ENCODE data around the gene SGCA. TPM values are rescaled to one million over a fixed set of nuclear protein-coding genes. Genes with fewer than 3 reads are reported as not detected.

The SGCA gene
- total RNA-seq, 4 donors from 2014 or later = 2.1 to 5.8 (median 4.0) TPM

- Histone ChIP-seq H3K27ac (no peak overlapping the region), H3K36me3 (no peaks in the 10 kb centered on the region), H3K27me3 (no peaks in the 10 kb centered on the region), H3K4me1 (peaks cover 27% of the 10 kb centered on the region), H3K4me3 (peak overlapping the region; percentile 30), H3K9me3 (no peaks in the 10 kb centered on the region)
- 58% methylated on average over 7 of the region's 7 CpGs for WGBS
- TF ChIP-seq EP300 (IDR thresholded peaks at IDR 0.05) = no peak
- no peak for TF ChIP-seq POLR2AphosphoS5 (IDR thresholded peaks at IDR 0.05)
- no peak for TF ChIP-seq CTCF (IDR thresholded peaks at IDR 0.05)
- no peak for TF ChIP-seq POLR2A (IDR thresholded peaks at IDR 0.05)
- no peak for DNase-seq (ENCODE audit: low spot score in 2 of 2)
Observed at GRCh38 chr17:50166518-50167181, 845 bp downstream of the SGCA start.

- peaks cover 23% of the 10 kb centered on the region for H3K4me1 ChIP-seq
- no peak overlapping the region for H3K27ac ChIP-seq
- H3K27me3 ChIP-seq = no peaks in the 10 kb centered on the region
- 87% methylated on average over 8 of the region's 19 CpGs for WGBS
- H3K9me3 ChIP-seq = no peaks in the 10 kb centered on the region
- no peak for DNase-seq (ENCODE audit: low spot score in 2 of 2)
- TF ChIP-seq EP300 (IDR thresholded peaks at IDR 0.05) (no peak), POLR2AphosphoS5 (IDR thresholded peaks at IDR 0.05) (no peak), POLR2A (IDR thresholded peaks at IDR 0.05) (no peak), CTCF (IDR thresholded peaks at IDR 0.05) (no peak)
- no peak overlapping the region for H3K4me3 ChIP-seq
- no peaks in the 10 kb centered on the region for H3K36me3 ChIP-seq
Observed at GRCh38 chr17:50167371-50167770, 1.6 kb downstream of the SGCA start.

GRCh38 chr17:50168319-50168718 lies 2.5 kb downstream of the SGCA start:
- TF ChIP-seq POLR2AphosphoS5 (IDR thresholded peaks at IDR 0.05) (no peak), EP300 (IDR thresholded peaks at IDR 0.05) (no peak), POLR2A (IDR thresholded peaks at IDR 0.05) (no peak), CTCF (IDR thresholded peaks at IDR 0.05) (no peak)
- H3K4me1 ChIP-seq = peaks cover 29% of the 10 kb centered on the region
- no peak overlapping the region for H3K27ac ChIP-seq
- WGBS = 92% methylated on average over 6 of the region's 13 CpGs
- no peaks in the 10 kb centered on the region for H3K36me3 ChIP-seq
- H3K27me3 ChIP-seq = no peaks in the 10 kb centered on the region
- H3K9me3 ChIP-seq = no peaks in the 10 kb centered on the region
- H3K4me3 ChIP-seq = no peak overlapping the region
- DNase-seq (ENCODE audit: low spot score in 2 of 2) = no peak

GRCh38 chr17:50169121-50169764 lies 3.4 kb downstream of the SGCA start:
- WGBS = 36% methylated on average over 13 of the region's 14 CpGs
- Histone ChIP-seq H3K27me3 (no peaks in the 10 kb centered on the region), H3K4me3 (no peak overlapping the region), H3K9me3 (no peaks in the 10 kb centered on the region), H3K4me1 (peaks cover 30% of the 10 kb centered on the region), H3K27ac (no peak overlapping the region), H3K36me3 (no peaks in the 10 kb centered on the region)
- TF ChIP-seq CTCF (IDR thresholded peaks at IDR 0.05) (peak; percentile 59 to 92), POLR2AphosphoS5 (IDR thresholded peaks at IDR 0.05) (no peak), POLR2A (IDR thresholded peaks at IDR 0.05) (no peak), EP300 (IDR thresholded peaks at IDR 0.05) (no peak)
- no peak for DNase-seq (ENCODE audit: low spot score in 2 of 2)

GRCh38 chr17:50169881-50170459 lies 4.2 kb downstream of the SGCA start:
- Histone ChIP-seq H3K4me1 (peaks cover 30% of the 10 kb centered on the region), H3K27ac (no peak overlapping the region), H3K27me3 (no peaks in the 10 kb centered on the region), H3K4me3 (no peak overlapping the region), H3K36me3 (no peaks in the 10 kb centered on the region), H3K9me3 (no peaks in the 10 kb centered on the region)
- DNase-seq (ENCODE audit: low spot score in 2 of 2) = no peak
- 92% methylated on average over 6 of the region's 9 CpGs for WGBS
- TF ChIP-seq EP300 (IDR thresholded peaks at IDR 0.05) (no peak), POLR2AphosphoS5 (IDR thresholded peaks at IDR 0.05) (no peak), CTCF (IDR thresholded peaks at IDR 0.05) (no peak), POLR2A (IDR thresholded peaks at IDR 0.05) (no peak)

Measured in suprapubic skin (tissue), 4 donors.